NCI-H460 (cell line): ENCODE measurements around the gene OR6K2. TPM values are rescaled to one million over a fixed set of nuclear protein-coding genes. Genes with fewer than 3 reads are reported as not detected.

Source experiments
- DNase-seq: peaks from one replicate; pipeline ENCODE4 v3.0.0-alpha.2; 2016; ENCODE audit warnings: low read depth; ENCODE audit errors: extremely low read depth
- total RNA-seq: library from RNA; depleted of rRNA; stranded (reverse); fragments of >200 nt; shearing (Covaris generic); gene quantifications from 2 replicates; pipeline ENCODE4 v1.2.3, GENCODE V29; 2014; rRNA removed

OR6K2 gene
- total RNA-seq, 1 experiment from 2014 or later = not detected

DNA sequence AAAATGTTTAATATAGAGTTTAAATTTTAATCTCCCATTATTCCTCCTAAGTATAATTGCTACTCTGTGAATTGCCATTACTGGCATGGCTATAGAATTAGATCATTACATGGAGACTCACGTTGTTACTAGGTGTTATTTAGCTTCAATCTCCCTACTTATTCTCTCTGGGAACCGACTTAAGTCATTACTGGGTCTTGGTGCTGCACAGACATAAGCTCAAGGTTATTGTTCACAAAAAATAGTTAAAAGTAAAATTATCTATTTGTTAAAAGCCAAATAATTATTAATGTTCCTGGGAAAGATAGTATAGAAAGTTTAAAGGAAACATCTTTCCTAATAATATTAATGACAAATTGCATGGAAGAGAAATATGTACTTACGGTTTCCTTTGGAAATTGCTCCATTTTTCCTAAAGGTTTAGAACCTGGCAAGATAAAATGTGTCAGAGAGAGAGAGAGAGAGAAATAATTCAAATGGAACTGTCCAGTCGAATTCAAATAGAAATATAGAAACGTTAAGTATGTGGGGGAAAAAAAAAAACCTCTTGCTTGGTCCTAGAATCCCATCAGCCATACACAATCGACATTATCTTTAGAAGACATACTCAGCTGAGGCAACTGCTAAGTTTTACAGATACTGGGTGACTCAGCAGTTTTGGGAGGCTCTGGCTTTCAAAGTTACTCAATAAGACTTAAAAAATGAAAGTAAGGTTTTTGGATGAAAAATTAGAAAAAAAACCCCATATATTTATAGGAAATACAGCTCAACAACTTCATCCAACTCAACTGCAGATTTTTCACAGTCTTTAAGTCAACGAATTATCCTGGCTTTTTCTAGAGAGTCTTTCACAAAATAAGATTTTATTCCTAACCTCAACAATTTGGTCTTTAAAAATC is 14.1 kb downstream of the OR6K2 start, which contains the start of gene SPTA1:
Gene SPTA1 (minus strand): TSS at position 605 of the 899 bp plus-strand sequence. CDS start 198 bp downstream, at position 407.
- DNase-seq = peak; percentile 33

DNA sequence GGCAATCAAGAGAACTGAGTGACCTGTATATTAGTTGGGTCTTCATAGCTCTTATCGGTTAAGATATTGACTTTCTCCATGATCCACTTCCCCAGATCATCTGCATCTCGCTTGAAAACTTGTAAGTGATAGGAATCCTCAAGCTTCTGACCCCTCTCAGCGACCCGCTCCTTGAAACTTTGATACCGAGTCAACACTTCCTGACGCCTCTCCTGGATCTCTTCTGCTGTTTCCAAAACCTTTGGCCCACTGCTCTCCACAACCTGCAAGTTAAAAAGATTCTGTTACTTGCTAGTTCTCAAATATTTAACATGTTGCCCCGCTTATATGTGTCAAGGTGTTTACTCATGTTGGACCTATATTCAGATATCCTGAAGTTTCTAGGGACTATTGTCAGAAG is 15.4 kb downstream of the OR6K2 start:
- DNase-seq = no peak

DNA sequence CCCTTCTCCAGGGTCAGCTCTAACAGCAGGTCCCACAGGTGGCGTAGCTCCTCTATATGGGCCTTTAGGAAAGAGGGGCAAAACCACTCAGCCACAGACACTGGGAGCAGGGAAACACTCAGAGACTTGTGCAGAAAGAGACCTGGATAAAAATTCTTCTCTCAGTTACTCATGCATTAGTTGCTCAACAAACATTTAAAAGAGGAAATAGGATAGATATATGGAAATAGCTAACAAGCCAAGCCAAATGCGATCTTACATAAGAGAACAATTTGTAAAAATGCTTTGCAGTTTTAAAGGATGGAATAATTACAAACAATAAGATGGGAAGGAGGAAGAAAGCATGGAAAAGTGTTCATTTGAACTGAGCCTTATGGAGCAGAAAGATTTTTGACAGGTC is 18.8 kb downstream of the OR6K2 start:
- no peak for DNase-seq

DNA sequence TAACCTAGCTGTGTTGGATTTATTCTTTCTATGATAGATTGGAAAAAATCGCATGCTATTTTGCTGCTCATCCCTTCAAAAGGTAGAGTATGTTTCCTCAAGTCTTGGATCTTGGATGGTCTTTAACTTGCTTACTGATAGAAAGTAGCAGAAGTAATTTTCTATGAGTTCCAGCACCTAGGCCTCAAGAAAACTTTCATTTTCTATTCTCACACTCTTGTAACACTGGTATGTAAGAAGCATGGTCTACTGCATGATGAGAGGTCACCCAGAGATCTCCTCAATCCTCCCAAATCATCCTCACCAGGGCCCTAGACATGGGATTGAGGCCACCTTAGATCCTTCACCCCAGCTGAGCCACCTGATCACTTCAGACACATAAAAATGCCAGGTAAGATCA is 21.2 kb downstream of the OR6K2 start:
- DNase-seq = no peak

DNA sequence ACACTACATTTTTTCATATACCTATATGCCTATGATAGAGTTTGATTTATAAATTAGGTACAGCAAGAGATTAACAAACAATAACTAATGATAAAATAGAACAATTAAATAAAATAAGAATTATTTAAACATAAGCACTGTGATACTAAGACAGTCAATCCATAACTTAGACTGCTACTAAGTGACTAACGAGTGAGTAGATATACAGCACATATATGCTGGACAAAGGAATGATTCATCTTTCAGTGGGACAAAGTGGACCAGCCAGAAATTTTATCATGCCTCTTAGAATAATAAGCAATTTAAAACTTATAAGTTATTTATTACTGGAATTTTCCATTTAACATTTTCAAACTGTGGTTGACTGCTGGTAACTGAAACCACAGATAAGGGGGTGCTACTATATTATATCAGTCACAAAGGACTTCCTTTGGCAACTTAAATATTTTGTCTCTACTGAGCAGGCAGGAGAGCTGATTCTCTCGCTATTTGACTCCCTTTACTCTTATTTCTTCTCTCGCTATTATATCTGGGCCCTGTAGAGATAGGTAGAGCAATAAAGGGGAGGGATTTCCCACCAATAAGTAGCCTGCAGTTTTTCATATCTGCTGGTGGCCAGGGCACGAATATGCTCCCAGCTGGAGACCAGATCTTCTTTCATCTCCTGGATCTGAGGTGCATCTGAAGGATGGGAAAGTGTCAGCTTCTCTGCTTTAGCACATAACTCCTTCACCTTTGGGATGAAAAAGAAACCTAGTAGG is 24.7 kb downstream of the OR6K2 start:
- DNase-seq = no peak

DNA sequence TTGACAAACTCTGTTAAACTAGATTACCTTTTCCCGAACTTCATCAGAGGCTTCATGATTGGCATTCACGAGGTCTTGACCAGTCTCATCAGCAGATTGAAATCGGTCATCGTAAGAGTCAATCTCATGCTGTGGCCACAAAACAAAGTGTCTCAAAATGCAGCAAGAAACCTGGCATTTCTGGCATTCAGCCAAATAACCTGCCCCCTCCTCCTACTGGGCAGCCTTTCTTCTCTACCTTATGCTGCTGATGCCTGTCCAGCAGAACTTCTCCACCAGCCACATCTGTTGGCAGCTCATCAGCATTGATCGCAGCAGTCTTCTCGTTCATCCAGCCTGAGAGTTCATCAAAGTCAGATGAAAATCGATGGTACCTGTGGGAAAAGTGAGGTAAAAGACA is 26.1 kb downstream of the OR6K2 start:
- no peak for DNase-seq

DNA sequence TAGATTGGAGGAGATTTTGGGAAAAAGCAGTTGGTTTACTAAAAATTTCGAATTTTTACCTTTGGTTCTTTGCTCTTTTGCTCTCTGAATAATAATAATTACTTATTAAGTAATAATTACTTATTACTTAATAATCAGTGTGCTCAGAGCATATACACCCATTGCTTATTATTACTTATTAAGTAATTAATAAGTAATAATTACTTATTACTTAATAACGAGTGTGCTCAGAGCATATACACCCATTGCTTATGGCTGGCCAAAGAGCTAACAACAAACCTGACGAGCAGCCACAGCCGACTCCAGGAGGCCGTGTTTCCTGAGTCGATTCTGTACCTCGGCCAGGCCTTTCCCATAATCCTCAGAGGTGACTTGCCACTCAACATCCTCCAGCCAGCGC is 34.4 kb downstream of the OR6K2 start:
- no peak for DNase-seq

DNA sequence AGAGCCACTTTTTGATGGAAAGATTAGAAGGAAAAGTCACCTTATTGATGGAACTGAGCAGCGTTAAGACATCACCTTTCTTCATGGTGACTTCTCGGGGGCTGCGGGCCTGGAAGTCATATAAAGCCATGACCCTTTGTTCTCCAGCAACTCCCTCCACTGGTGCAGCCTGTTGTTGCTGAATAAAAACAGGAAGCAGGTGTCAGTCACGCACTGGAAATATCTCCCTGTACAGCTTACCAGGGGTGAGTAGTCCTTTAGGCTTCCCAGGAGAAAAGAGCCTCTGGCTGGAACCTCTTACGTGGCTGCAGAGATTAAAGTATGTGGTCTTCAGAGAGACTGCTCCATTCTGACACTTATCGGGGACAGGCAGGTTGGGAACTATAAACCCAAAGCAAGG is 45.9 kb downstream of the OR6K2 start:
- no peak for DNase-seq

DNA sequence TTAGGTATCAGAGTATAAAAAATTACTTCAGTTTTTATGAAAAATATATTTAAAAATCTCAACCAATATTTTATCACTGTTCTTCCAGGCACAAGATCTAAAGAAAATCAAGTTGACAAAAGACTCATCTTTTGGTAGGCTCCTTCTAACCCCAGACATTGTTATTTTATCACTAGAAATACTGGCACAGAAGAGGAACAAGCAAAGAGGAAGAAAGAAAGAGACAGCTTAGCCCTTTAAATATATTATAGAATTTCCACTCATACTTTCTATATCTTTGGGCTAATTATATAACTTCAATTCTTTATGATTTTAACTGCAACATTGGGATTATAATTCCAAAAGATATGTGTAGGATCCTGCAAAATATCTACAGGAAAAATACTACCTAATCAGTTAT is 46.4 kb downstream of the OR6K2 start:
- no peak for DNase-seq

DNA sequence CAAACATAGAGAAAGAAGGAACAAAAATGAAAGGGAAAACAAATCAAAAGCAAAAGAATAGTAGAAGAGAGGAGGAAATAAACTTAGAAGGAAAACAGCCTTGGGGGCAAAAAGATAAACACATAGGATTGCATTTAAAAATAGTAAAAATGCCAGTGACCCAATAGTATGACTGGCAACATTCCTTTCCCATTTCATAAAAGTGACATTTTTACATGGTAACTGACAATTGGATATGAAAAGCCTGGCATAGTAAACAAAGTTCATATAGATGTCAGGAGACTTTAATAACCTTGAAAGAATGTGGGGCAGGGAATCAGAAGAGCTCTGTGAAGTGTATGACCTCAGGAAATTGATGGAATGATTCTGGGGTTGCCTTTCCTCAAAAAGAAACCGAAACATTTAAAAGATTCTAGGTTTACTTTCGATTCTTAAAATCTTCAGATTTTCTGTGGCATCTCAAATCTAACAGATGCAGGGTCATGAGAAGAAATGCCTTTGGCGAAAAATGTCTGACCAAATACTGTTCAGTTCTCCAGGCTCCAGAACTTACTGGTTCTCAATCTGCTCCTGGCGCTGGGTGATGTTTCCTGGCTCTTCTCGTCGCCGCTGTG is 47.6 kb downstream of the OR6K2 start:
- DNase-seq = no peak

Other genes with a start within 250 kb of the OR6K2 start
- not detected in 2 replicates for gene OR10K1, start 238.8 kb downstream of the OR6K2 start, total RNA-seq
- not detected in 2 replicates for gene OR10R2, start 228.4 kb downstream of the OR6K2 start, total RNA-seq
- gene OR6Y1, start 146.2 kb downstream of the OR6K2 start, total RNA-seq = not detected in 2 replicates
- gene OR6P1, start 130.1 kb downstream of the OR6K2 start, total RNA-seq = not detected in 2 replicates
- not detected in 2 replicates for gene OR10X1, start 120.8 kb downstream of the OR6K2 start, total RNA-seq
- gene OR10Z1, start 95.4 kb downstream of the OR6K2 start, total RNA-seq = not detected in 2 replicates
- 0.20 and 1.1 TPM in 2 replicates for gene SPTA1, start 13.9 kb downstream of the OR6K2 start, total RNA-seq
- gene OR6K3, start 20.1 kb upstream of the OR6K2 start, total RNA-seq = not detected in 2 replicates
- not detected in 2 replicates for gene OR6K6, start 54.1 kb upstream of the OR6K2 start, total RNA-seq
- not detected in 2 replicates for gene OR6N1, start 71.5 kb upstream of the OR6K2 start, total RNA-seq
- gene OR6N2, start 80.6 kb upstream of the OR6K2 start, total RNA-seq = not detected in 2 replicates
- gene MNDA, start 130.7 kb upstream of the OR6K2 start, total RNA-seq = not detected in 2 replicates
- not detected in 2 replicates for gene PYHIN1, start 230.9 kb upstream of the OR6K2 start, total RNA-seq